Stomach (tissue), 4 donors: Measurements from ENCODE around the gene NTNG1.

Source experiments
- POLR2A ChIP-seq, 4 donors: fragments of 450-650 bp; IDR thresholded peaks; one replicate each; pipeline ENCODE4 v1.6.1; 2016; ENCODE audit warnings: antibody characterized with exemption in 4 of 4, control low read depth in 2 of 4, mild to moderate bottlenecking in 1 of 4, moderate library complexity in 1 of 4
- TF ChIP-seq, protein P1 (sequence below), 7 experiments: fragments of 450-650 bp in 4 of 7; fragments of 200-600 bp in 3 of 7; sonication (generic) in 3 of 7; IDR thresholded peaks; one replicate each; pipeline ENCODE4 v1.5.1; 2016 to 2019; ENCODE audit warnings: antibody characterized with exemption in 7 of 7, control low read depth in 2 of 7, mild to moderate bottlenecking in 1 of 7

DNA sequence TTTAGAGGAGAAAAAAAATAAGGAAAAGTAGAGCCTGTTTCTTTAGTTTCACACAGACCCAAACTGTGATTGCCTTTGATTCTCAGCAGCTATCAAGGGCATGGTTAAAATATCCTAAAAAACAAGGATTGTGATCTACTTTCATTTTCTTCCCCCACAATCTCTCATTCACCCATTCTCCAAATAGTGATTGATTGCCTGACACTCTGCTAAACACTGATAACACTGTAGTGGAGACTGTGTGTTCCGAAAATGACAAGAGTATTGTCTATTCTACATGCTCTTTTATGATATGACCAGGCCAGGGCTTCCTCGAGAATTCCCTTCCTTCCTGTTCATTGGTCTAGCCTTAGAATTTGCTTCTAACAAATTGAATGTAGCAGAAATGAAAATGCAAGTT lies 44.1 kb upstream of the NTNG1 start:
- TF ChIP-seq, protein P1, sequence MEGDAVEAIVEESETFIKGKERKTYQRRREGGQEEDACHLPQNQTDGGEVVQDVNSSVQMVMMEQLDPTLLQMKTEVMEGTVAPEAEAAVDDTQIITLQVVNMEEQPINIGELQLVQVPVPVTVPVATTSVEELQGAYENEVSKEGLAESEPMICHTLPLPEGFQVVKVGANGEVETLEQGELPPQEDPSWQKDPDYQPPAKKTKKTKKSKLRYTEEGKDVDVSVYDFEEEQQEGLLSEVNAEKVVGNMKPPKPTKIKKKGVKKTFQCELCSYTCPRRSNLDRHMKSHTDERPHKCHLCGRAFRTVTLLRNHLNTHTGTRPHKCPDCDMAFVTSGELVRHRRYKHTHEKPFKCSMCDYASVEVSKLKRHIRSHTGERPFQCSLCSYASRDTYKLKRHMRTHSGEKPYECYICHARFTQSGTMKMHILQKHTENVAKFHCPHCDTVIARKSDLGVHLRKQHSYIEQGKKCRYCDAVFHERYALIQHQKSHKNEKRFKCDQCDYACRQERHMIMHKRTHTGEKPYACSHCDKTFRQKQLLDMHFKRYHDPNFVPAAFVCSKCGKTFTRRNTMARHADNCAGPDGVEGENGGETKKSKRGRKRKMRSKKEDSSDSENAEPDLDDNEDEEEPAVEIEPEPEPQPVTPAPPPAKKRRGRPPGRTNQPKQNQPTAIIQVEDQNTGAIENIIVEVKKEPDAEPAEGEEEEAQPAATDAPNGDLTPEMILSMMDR (IDR thresholded peaks at IDR 0.05), result no peak
- no peak for TF ChIP-seq POLR2A (IDR thresholded peaks at IDR 0.05)
